HG03520 (cell line): ENCODE results near the gene PI4K2A.
"Not testable (repeated sequence)": the region's sequence is repeated elsewhere in the genome, so short reads cannot be mapped to it uniquely, and the experiment has no call there.

Experiments
- ATAC-seq: cut with Tn5 transposase; IDR thresholded peaks from one replicate; pipeline ENCODE4 v1.9.1; 2021; ENCODE audit warnings: mild to moderate bottlenecking, moderate library complexity; ENCODE audit not compliant: unreplicated experiment

The PI4K2A gene

GRCh38 chr10:97669571-97669970 lies 29.1 kb downstream of the PI4K2A start:
- ATAC-seq, result no peak

- no peak for ATAC-seq
Measured at GRCh38 chr10:97673736-97674525, 33.5 kb downstream of the PI4K2A start.

- no peak for ATAC-seq
Measured at GRCh38 chr10:97675222-97675621, 34.8 kb downstream of the PI4K2A start.

- ATAC-seq, result peak; percentile 63
Measured at GRCh38 chr10:97676770-97677581, 36.5 kb downstream of the PI4K2A start.

GRCh38 chr10:97679594-97679993 lies 39.1 kb downstream of the PI4K2A start:
- ATAC-seq, result no peak

GRCh38 chr10:97682042-97682441 lies 41.6 kb downstream of the PI4K2A start:
- no peak for ATAC-seq

- ATAC-seq, result no peak
Measured at GRCh38 chr10:97683556-97684367, 43.3 kb downstream of the PI4K2A start.

GRCh38 chr10:97684368-97684713 lies 43.9 kb downstream of the PI4K2A start:
- not testable (repeated sequence) for ATAC-seq

- no peak for ATAC-seq
Measured at GRCh38 chr10:97684866-97685394, 44.5 kb downstream of the PI4K2A start.

GRCh38 chr10:97685395-97685958 lies 45.0 kb downstream of the PI4K2A start:
- no peak for ATAC-seq

GRCh38 chr10:97686301-97686961 lies 46.0 kb downstream of the PI4K2A start:
- ATAC-seq, result no peak

- ATAC-seq, result peak; percentile 88
Measured at GRCh38 chr10:97686962-97687784, 46.7 kb downstream of the PI4K2A start, which contains the start of gene AVPI1. Gene AVPI1, minus strand, starts transcription at chr10:97687241. Its CDS starts 7,336 bp downstream, at chr10:97679905.

GRCh38 chr10:97687785-97688781 lies 47.6 kb downstream of the PI4K2A start:
- ATAC-seq, result no peak

- ATAC-seq, result no peak
Measured at GRCh38 chr10:97689559-97690020, 49.1 kb downstream of the PI4K2A start.

- no peak for ATAC-seq
Measured at GRCh38 chr10:97690133-97690532, 49.7 kb downstream of the PI4K2A start.

- not testable (repeated sequence) for ATAC-seq
Measured at GRCh38 chr10:97698072-97698655, 57.7 kb downstream of the PI4K2A start.

GRCh38 chr10:97701438-97702069 lies 61.1 kb downstream of the PI4K2A start:
- ATAC-seq, result no peak
